GM18858 (cell line): Measurements from ENCODE around the gene LIMK1.

Experiments used
- ATAC-seq: cut with Tn5 transposase; IDR thresholded peaks from one replicate; pipeline ENCODE4 v1.9.1; 2021; ENCODE audit not compliant: unreplicated experiment

LIMK1 gene

DNA sequence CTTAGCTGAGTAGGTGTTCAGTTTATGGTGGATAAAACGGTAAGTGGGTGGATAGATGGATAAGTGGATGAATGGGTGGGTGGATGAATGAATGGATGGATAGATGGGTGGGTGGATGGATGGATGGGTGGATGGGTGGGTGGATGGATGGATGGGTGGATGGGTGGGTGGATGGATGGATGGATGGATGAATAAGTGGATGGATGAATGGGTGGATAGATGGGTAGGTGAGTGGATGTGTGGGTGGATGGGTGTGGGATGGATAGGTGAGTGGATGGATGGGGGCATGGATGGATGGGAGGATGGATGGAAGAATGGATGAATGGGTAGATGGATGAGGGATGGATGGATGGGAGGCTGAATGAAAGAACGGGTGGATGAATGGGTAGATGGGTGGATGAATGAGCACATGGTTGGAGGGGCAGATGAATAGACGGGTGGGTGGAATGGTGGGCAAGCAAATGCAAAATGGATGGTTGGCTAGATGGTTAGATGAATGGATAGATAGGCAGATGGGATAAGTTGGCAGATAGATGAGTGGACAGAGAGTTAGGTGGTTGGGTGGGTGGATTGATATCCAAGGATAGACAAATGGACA is 29.9 kb upstream of the LIMK1 start:
- no peak for ATAC-seq

DNA sequence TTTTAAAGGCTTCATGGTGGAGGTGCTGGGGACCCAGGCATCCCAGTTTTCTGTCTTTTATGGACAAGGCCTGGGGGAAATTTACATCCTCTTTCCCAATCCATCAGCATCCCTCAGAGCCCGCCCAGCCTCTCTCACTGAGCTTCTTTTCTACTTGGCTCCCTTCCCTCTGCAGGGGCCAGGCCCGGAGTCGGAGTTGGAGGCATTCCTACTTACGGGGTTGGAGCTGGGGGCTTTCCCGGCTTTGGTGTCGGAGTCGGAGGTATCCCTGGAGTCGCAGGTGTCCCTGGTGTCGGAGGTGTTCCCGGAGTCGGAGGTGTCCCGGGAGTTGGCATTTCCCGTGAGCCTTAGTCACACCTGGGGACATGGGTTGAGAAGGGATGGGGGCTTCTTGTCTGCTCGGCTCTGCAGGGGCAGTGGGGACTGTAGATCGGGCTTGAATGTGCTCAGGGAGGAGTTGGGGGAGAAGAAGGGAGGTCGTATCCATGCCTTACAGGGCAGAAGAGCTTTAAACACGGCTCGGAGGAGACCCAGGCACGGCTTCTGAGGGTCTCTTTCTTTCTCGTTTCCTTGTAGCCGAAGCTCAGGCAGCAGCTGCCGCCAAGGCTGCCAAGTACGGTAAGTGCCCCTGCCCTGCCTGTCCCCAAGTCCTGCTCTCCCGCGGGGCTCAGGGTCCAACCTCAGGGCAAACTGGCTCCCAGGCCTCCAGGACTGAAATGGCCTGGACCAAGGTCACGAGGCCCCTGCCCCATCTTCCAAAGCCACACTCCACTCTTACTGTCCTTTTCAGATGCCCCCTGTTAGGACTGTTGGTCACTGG is 27.3 kb upstream of the LIMK1 start:
- no peak for ATAC-seq

DNA sequence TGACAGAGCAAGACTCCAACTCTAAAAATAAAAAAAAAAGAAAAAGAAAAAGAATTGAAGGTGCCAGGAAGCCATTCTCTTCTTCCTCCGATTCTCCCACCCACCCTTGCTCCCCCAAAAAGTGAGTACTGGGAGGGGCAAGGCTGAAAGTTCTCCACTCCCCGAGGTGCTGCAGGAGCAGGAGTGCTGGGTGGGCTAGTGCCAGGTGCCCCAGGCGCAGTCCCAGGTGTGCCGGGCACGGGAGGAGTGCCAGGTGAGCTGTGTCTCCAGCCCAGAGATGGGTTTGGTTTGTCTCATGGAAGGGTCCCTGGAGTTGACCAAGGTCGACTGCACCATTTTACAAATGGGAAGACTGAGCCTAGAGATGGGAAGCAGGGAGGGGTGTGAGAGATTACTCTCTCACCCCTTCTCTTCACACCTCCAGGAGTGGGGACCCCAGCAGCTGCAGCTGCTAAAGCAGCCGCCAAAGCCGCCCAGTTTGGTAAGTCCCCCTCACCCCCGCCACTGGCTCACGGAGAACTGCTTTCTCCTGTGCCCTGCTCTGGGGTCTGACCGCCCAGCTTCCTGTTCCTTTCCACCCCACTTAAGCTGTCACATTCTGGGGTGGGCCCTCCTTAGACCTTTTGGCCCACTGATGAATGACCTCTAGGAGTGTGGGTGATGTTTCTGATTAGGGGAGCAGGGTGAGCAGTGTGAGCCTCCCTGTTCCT is 26.2 kb upstream of the LIMK1 start:
- no peak for ATAC-seq

DNA sequence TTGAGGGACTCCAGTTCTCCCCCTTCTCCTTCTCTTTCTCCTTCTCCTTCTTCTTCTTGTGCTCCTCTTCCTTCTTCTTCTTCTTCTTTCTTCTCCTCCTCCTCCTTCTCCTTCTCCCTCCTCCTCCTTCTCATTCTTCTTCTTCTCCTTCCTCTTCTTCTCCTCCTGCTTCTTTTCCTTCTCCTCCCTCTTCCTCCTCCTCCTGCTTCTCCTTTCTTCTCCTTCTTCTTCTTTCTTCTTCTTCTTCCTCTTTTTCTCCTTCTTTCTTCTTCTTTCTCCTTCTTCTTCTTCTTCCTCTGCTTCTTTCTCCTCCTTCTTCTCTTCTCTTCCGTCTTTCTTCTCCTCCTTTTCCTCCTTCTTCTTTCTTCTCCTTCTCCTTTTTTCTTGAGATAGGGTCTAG is 25.6 kb upstream of the LIMK1 start:
- ATAC-seq = no peak

DNA sequence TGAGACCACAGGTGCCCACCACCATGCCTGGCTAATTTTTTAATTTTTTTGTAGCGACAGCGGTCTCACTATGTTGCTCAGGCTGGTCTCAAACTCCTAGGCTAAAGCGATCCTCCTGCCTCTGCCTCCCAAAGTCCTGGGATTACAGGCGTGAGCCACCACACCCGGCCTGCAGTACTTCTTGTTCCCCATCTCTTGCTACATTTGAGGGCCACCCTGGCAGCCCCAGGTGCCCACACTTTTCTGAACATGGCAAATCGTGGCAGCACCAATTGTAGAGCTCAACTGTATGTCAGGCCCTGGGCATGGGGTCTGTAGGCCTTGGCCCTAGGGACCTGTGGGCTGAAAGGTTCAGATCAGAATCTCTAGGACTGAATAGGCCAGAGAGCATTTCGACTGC is 25.1 kb upstream of the LIMK1 start:
- ATAC-seq = no peak

DNA sequence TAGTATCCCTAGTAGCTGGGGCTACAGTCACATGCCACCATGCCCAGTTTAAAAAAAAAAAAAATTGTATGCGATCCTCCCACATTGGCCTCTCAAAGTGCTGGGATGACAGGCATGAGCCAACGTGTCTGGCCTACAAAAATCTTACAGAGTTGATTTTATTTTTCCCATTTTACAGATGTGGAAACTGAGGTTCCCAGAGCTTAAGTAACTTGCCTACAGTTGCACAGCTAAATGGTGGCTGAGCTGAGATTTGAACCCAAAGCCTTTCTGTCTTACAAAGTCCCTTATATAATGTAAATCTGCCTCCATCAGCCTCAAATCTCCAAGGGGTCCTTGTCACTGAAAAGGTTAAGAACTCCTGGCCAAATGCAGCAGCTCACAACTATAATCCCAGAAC is 24.6 kb upstream of the LIMK1 start:
- no peak for ATAC-seq

DNA sequence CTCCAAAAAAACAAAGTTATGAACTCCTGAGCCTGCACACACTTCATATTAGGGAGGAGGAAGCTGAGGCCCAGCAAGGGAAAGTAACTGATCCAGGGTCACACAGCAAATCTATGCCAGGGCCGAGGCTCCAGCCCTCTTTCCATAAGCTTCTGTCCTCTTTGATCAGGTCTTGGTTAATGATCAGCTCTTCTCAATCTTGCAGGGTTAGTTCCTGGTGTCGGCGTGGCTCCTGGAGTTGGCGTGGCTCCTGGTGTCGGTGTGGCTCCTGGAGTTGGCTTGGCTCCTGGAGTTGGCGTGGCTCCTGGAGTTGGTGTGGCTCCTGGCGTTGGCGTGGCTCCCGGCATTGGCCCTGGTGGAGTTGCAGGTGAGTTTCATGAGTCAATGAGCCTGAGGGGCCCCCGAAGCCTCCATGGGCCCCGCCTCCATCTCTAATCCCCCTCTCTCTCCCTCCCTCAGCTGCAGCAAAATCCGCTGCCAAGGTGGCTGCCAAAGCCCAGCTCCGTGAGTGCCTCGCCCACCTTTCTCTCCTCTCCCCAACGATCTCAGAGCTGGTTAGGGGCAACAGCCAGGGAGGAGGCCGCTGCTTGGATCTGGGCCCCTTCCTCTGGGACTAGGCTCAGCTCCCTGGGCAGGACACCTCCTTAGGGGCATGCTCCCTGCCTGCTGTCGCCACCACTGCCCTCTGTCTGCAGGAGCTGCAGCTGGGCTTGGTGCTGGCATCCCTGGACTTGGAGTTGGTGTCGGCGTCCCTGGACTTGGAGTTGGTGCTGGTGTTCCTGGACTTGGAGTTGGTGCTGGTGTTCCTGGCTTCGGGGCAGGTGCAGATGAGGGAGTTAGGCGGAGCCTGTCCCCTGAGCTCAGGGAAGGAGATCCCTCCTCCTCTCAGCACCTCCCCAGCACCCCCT is 23.7 kb upstream of the LIMK1 start:
- ATAC-seq = no peak

DNA sequence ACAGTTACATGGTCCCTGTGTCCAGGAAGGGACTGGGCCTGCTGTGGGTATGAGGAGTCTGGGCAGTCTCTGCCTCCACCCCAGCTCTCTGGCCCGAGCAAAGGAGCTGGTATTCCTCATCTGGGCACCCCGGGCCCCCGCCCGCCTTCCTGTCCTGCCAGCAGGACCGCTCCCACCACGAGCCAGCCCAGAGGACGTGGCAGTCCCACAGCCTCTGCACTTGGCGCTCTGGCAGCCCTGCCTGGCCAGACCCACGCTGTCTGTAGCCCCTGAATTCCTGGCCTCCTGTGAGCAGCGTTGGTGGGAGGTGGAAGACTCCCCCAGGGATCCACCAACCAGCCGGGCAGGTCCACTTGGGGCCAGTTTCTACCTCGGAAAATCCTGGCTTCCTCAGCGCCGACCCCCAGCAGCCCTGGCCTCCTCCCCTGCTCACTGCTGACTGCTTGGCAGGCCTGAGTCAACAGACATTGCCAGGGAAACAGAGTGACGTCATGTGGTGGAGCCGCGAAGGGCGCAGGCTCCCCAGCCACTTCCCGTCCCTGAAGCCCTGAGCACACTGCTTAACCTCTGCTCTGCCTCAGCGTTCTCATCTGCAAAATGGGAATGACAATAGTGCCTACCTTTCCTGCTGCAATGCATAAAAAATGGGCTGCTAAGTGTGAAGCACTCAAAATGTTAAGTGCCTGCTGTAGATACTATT is 21.6 kb upstream of the LIMK1 start:
- no peak for ATAC-seq

DNA sequence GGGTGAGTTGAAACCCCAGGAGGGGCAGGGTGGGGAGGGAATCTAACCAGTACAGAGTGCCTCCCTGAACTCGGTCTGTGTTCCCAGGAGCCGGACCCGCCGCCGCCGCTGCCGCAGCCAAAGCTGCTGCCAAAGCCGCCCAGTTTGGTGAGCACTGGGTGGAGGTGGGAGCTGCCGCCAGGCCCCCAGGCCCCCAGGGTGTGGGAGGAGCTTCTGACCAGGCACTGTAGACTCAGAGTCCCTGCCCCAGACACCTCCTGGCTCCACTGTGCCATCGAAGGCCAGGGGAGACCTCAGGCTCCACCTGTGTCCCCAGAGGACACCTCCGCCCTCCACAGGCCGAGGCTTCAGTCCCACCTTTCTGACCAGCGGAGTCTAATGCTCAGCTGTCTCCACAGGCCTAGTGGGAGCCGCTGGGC is 20.4 kb upstream of the LIMK1 start:
- no peak for ATAC-seq

DNA sequence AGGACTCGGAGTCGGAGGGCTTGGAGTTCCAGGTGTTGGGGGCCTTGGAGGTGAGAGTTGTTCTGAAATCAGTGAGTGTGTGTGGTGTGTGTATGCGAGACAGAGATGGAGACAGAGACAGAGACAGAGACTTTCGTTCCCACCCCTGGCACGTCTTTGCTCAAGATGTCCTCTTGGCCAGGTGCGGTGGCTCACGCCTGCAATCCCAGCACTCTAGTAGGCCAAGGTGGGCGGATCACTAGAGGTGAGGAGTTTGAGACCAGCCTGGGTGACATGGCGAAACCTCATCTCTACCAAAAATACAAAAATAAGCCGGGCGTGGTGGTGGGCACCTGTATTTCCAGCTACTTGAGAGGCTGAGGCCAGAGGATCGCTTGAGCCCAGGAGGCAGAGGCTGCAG is 20.0 kb upstream of the LIMK1 start:
- ATAC-seq = no peak

DNA sequence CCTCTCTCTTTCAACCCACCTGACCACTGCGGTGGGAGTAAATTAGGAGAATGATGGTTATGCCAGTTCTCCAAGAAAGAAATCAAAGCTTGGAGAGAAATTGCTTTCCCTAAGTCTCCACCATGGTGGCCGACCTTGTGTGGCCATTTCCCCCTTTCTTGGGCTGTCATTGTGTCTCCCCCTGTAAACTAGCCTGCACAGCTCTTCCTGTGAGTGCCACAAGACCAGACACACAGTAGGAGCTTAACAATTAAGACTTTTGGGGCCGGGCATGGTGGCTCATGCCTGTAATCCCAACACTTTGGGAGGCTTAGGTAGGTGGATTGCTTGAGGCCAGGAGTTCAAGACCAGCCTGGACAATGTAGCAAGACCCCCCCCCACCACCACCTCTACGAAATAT is 18.9 kb upstream of the LIMK1 start:
- ATAC-seq = no peak

DNA sequence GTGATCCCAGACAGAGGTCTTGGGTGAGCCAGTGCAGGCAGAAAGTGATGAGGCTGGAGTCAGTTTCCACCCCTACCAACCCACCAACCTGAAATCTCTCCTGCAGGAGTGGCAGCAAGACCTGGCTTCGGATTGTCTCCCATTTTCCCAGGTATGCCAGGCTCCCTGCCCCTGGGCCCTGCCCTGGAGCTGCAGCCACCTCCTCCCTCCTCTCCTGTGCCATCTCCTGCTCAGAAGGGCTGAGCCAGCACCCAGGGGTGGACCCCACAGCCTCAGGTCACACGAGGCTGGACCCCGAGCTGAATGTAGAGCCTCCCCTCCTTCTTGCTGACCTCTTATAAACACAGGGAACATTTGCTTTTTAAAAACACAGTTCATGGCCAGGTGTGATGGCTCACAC is 17.0 kb upstream of the LIMK1 start:
- ATAC-seq = no peak

DNA sequence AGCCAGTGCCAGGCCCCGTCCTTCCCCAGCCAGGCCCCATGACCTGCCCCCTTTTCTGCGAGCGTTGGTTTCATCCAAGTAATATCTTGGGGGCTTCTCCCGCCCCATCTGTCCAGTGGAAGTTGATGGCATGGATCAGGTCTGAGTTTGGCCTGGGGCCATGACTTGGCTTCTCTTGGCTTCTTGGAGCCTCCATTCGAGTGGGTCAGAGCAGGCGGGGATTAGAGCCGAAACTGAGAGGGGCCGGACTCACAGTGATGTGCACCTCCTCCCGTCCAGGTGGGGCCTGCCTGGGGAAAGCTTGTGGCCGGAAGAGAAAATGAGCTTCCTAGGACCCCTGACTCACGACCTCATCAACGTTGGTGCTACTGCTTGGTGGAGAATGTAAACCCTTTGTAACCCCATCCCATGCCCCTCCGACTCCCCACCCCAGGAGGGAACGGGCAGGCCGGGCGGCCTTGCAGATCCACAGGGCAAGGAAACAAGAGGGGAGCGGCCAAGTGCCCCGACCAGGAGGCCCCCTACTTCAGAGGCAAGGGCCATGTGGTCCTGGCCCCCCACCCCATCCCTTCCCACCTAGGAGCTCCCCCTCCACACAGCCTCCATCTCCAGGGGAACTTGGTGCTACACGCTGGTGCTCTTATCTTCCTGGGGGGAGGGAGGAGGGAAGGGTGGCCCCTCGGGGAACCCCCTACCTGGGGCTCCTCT is 15.1 kb upstream of the LIMK1 start:
- no peak for ATAC-seq

DNA sequence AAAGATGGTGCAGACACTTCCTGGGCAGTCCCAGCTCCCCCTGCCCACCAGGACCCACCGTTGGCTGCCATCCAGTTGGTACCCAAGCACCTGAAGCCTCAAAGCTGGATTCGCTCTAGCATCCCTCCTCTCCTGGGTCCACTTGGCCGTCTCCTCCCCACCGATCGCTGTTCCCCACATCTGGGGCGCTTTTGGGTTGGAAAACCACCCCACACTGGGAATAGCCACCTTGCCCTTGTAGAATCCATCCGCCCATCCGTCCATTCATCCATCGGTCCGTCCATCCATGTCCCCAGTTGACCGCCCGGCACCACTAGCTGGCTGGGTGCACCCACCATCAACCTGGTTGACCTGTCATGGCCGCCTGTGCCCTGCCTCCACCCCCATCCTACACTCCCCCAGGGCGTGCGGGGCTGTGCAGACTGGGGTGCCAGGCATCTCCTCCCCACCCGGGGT is 14.5 kb upstream of the LIMK1 start:
- ATAC-seq = no peak

DNA sequence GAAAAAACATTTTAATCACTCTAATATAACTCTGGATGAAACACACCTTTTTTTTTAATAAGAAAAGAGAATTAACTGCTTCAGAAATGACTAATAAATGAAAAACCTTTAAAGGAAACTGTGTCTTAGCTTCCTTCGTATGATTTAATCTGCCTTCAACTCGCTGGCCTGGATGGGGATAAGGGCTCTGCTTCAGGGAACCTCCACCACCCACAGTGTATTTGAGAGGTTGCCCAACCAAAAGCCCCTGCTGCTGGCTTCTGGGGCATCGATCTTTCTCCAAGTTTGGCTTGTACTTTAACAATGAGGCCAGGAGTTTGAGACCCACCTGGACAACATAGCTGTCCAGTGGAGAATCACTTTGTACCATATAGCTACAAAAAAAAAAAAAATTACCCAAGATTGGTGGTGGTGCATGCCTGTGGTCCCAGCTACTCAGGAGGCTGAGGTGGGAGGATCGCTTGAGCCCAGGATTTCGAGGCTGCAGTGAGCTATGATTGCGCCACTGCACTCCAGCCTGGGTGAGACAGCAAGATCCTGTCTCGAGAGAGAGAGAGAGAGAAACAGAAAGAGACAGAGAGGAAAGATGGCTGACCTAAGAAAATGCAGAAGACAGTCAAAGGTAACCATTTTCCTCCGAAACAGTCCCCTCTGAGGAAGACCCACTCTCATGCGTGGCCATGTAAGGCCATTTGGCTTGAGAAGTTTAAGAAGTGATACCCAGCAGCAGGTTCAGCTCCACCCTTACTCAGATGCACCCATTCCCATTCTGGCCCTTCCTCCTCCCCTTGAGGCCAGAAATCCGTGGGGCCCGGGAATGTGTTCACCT is 13.6 kb upstream of the LIMK1 start:
- no peak for ATAC-seq

DNA sequence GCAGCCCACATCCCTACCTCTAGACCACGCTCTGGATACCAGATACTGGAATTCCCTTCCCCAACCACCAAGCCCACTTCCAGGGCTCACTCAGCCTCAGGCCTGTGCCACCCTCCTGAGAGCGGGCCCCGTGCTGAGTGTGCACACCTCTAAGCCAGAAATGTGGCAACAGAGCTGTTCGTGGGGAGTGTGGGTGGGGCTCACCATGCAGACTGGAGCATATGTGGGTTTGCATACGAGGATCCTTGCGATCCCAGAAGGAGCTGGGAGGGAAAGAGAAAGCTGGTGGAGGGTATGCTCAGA is 13.0 kb upstream of the LIMK1 start:
- no peak for ATAC-seq

DNA sequence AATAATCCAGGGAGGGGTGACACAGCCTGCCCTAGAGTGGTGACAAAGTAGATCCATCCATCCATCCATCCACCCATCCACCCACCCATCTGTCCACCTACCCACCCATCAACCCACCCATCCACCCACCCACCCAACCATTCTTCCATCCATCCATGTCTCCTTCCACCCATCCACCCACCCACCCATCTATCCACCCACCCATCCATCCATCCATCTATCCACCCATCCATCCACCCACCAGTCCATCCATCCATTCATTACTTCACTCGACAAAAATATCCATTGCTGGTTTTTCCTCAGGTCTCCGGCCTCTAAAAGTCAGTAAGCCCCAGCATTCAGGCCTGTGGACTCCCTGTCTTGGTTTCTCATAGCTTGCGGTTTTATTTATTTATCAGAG is 12.5 kb upstream of the LIMK1 start:
- no peak for ATAC-seq

DNA sequence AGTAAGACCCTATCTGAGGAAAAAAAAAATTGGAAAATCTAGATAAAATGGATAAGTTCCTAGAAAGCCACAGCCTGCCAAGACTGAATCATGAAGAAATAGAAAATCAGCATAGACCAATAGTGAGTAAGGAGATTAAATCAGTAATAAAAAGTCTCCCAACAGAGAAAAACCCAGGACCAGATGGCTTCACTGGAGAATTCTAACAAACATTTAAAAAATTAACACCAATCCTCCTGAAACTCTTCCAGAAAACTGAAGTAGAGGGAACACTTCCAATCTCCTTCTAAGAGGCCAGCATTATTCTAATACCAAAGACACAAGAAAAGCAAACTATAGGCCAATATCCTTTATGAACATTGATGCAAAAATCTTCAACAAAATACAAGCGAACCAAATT is 8.8 kb upstream of the LIMK1 start:
- ATAC-seq = no peak

DNA sequence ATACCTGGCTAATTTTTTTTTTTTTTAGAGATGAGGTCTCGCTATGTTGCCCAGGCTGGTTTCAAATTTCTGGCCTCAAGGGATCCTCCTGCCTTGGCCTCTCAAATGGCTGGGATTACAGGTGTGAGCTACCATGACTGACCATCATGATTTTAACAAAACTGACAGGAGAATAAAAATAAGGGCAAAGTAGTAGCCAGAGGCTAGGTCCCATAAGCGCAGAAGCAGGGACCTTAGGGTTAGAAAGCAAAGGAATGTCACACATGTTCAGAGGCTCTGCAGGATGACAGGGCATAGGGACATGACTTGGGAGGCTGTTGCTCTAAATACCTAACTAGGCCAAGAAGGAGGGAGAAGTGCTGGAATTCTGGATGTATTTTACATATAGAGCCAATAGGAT is 5.1 kb upstream of the LIMK1 start:
- no peak for ATAC-seq
